Mesendoderm (in vitro differentiated cells): ENCODE results near the gene DEXI.
"Not testable (repeated sequence)": the region's sequence is repeated elsewhere in the genome, so short reads cannot be mapped to it uniquely, and the experiment has no call there.

Experiments used
- DNase-seq: peaks from one replicate; pipeline ENCODE4 v3.0.0; 2013
- H2AK5ac ChIP-seq: 2 replicates; pipeline ENCODE4 v1.6.1; 2013; ENCODE audit warnings: low read length, inconsistent platforms
- H2BK120ac ChIP-seq: 2 replicates; pipeline ENCODE4 v1.6.1; 2013; ENCODE audit warnings: low read depth, mild to moderate bottlenecking, low read length, moderate library complexity, mixed read lengths
- H2BK15ac ChIP-seq: replicated peaks from 2 replicates; pipeline ENCODE4 v1.6.1; 2013; ENCODE audit warnings: low read depth, mild to moderate bottlenecking, moderate library complexity
- H2BK5ac ChIP-seq: 2 replicates; pipeline ENCODE4 v1.6.1; 2013; ENCODE audit warnings: low read length, inconsistent platforms
- H3K18ac ChIP-seq: 2 replicates; pipeline ENCODE4 v1.6.1; 2013; ENCODE audit warnings: mild to moderate bottlenecking, low read length, mixed read lengths
- H3K23ac ChIP-seq: one replicate; pipeline ENCODE4 v1.6.1; 2013; ENCODE audit warnings: low read length
- H3K27ac ChIP-seq: 2 replicates; pipeline ENCODE4 v1.5.1; 2013; ENCODE audit warnings: low read depth, mild to moderate bottlenecking, inconsistent platforms, low read length, moderate library complexity
- H3K27me3 ChIP-seq: 2 replicates; pipeline ENCODE4 v1.6.1; 2013; ENCODE audit warnings: low read length, control low read depth, mild to moderate bottlenecking, inconsistent platforms; ENCODE audit not compliant: insufficient read depth, poor library complexity
- H3K36me3 ChIP-seq: 2 replicates; pipeline ENCODE4 v1.6.1; 2013; ENCODE audit warnings: low read length, inconsistent platforms; ENCODE audit not compliant: control insufficient read depth, insufficient read depth
- H3K4ac ChIP-seq: one replicate; pipeline ENCODE4 v1.6.1; 2013; ENCODE audit warnings: low read depth, mild to moderate bottlenecking, low read length, moderate library complexity
- H3K4me1 ChIP-seq: 2 replicates; pipeline ENCODE4 v1.6.1; 2013; ENCODE audit warnings: low read depth, low read length, inconsistent platforms; ENCODE audit not compliant: control insufficient read depth
- H3K4me2 ChIP-seq: 2 replicates; pipeline ENCODE4 v1.6.1; 2013; ENCODE audit warnings: low read length
- H3K4me3 ChIP-seq: 2 replicates; pipeline ENCODE4 v1.5.1; 2013; ENCODE audit warnings: mild to moderate bottlenecking, low read length
- H3K56ac ChIP-seq: one replicate; pipeline ENCODE4 v1.6.1; 2013; ENCODE audit warnings: low read length
- H3K79me1 ChIP-seq: 2 replicates; pipeline ENCODE4 v1.6.1; 2013; ENCODE audit warnings: low read length, inconsistent platforms
- H3K79me2 ChIP-seq: 2 replicates; pipeline ENCODE4 v1.6.1; 2013; ENCODE audit warnings: mild to moderate bottlenecking, low read length; ENCODE audit not compliant: control insufficient read depth, insufficient read depth
- H3K9ac ChIP-seq: 2 replicates; pipeline ENCODE4 v1.6.1; 2013; ENCODE audit warnings: low read length, inconsistent platforms
- H4K5ac ChIP-seq: one replicate; pipeline ENCODE4 v1.6.1; 2013; ENCODE audit warnings: low read length
- H4K8ac ChIP-seq: one replicate; pipeline ENCODE4 v1.6.1; 2013; ENCODE audit warnings: low read depth, mild to moderate bottlenecking, control low read depth, low read length, moderate library complexity
- WGBS: extraction: QIAGEN DNeasy Blood & Tissue Kit; methylation state at CpG from one replicate; pipeline ENCODE4 v1.1.7; 2013; ENCODE audit warnings: low lambda C conversion rate, missing lambda C conversion rate; ENCODE audit not compliant: insufficient coverage; ENCODE audit errors: extremely low coverage; 5-methylcytosine and 5-hydroxymethylcytosine counted together

The DEXI gene

DNA sequence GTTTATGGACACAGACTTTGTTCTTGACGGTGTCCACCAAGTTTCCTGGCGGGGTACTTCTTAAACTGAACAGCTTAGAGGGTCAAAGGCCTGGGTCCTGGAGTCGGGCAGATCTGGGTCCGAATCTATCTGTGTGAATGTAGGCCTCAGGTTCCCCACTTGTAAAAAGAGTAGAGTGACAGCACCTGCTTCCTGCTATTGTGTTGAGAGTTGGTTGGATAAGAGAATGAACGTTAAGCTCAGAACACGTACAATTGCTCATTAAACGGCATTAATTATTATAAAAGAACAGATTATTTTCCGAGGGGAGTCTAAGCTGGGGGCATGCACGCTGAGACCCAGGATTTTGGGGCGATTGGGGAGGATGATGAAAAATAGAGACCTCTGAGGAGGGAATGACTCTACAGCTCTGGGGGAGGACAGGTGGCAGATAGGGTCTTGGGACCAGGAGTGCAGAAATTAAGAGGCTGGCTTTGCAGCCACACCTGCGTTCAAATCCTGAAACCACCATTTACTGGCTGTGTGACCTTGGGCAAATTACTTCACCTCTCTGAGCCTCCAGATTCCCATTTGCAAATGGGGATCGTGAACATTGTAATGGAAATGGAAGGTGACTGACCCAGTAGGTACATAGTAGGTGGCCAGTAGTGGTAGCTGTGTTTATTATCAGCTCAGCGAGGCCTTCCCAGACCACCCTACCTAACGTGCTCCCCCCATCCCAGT lies 3.0 kb upstream of the DEXI start:
- no peak overlapping the region for H2BK5ac ChIP-seq
- no peak for DNase-seq

DNA sequence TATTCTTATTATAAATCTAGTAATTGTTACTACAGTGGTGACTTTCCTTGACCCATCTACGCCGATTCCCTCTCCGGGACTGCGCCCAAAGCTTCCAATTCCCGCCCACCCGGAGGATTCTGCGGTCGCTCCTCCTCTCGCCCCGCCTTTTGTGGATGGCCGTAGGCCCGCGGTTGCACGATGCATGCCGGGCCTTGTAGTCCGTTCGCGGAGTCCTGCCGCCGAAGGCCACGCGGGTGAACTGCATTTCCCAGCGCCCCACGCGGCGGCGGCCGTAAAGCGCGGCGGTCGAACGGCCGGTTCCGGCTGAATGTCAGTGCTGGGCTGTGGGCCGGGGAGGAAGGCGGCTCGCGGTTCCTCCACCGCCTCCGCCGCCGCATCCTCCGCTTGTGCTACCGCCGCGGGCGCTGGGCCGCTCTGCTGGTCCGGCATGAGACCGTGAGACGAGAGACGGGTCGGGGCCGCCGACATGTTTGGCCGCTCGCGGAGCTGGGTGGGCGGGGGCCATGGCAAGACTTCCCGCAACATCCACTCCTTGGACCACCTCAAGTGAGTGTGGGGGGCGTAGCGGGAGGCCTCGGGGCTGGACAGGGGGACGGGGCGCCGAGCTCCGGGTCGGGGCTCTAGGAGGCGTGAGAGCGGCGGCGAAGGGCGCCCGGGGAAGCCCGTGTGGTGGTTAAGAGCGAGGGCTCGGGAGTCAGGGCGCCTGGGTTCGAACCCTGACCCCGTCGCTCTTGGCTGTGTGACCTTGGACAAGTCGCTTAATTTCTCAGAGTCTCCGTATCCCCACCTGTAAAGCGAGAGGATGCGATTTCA lies 2.2 kb upstream of the DEXI start, which contains the start of gene CLEC16A:
TSS of gene CLEC16A (plus strand) at position 316 of the 816 bp plus-strand sequence. CDS start at position 470, 154 bp downstream.
- no peak within 1 kb of the TSS for H4K8ac ChIP-seq
- peak within 1 kb of the TSS; percentile 51 for H3K9ac ChIP-seq
- H3K4me3 ChIP-seq, result peak within 1 kb of the TSS; percentile 32
- H3K27me3 ChIP-seq, result no peaks in the 10 kb centered on the region
- no CpG with 5 or more reads among the region's 86 CpGs for WGBS
- H3K4ac ChIP-seq, result peak within 1 kb of the TSS; percentile 17
- H2BK5ac ChIP-seq, result no peak within 1 kb of the TSS
- no peak within 1 kb of the TSS for H4K5ac ChIP-seq
- H3K79me2 ChIP-seq, result peaks cover 38% of the 10 kb centered on the region
- peak; percentile 98 for DNase-seq
- peak within 1 kb of the TSS; percentile 69 for H3K18ac ChIP-seq
- H2AK5ac ChIP-seq, result no peak within 1 kb of the TSS
- peak within 1 kb of the TSS; percentile 82 for H3K4me2 ChIP-seq
- no peak within 1 kb of the TSS for H3K27ac ChIP-seq
- no peak within 1 kb of the TSS for H2BK15ac ChIP-seq
- H3K56ac ChIP-seq, result peak within 1 kb of the TSS; percentile 68
- peaks cover 44% of the 10 kb centered on the region for H3K4me1 ChIP-seq
- H3K36me3 ChIP-seq, result no peaks in the 10 kb centered on the region
- no peak within 1 kb of the TSS for H2BK120ac ChIP-seq
- H3K23ac ChIP-seq, result no peak within 1 kb of the TSS
- peaks cover 39% of the 10 kb centered on the region for H3K79me1 ChIP-seq

More for the DNA sequence above, 3.0 kb upstream of the DEXI start:
- Histone ChIP-seq H4K8ac (no peak overlapping the region), H3K27me3 (no peaks in the 10 kb centered on the region), H3K18ac (no peak overlapping the region), H3K79me2 (peaks cover 40% of the 10 kb centered on the region), H3K36me3 (no peaks in the 10 kb centered on the region), H4K5ac (no peak overlapping the region), H3K23ac (no peak overlapping the region), H3K4me1 (peaks cover 51% of the 10 kb centered on the region), H2BK120ac (no peak overlapping the region), H3K27ac (no peak overlapping the region), H3K56ac (peak overlapping the region; percentile 68), H2BK15ac (no peak overlapping the region), H3K4me2 (peak overlapping the region; percentile 82), H3K4ac (no peak overlapping the region), H3K9ac (peak overlapping the region; percentile 51), H3K4me3 (peak overlapping the region; percentile 32), H2AK5ac (no peak overlapping the region), H3K79me1 (peaks cover 38% of the 10 kb centered on the region)
- WGBS, result no CpG with 5 or more reads among the region's 14 CpGs

DNA sequence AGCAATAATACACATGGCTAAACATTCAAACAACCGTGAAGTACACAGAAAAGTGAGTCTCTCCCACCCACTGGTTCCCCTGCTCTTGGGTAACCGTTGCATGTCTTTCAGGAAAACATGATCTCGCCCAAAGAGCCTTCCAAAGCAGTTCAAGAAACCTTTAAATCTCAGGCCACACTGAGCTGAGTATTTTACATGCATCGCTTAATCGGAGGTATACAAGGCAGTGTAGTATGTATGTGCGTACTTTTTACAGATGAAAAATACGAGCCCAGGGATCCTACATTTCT lies 741 bp upstream of the DEXI start:
- Histone ChIP-seq H3K56ac (no peak overlapping the region), H4K5ac (no peak overlapping the region), H3K4me3 (no peak overlapping the region), H3K4ac (no peak overlapping the region), H3K9ac (no peak overlapping the region), H3K36me3 (no peaks in the 10 kb centered on the region), H3K79me2 (peaks cover 31% of the 10 kb centered on the region), H3K79me1 (peaks cover 30% of the 10 kb centered on the region), H3K27ac (no peak overlapping the region), H3K4me2 (no peak overlapping the region), H3K18ac (no peak overlapping the region), H3K4me1 (peaks cover 31% of the 10 kb centered on the region), H2BK15ac (no peak overlapping the region), H2BK5ac (no peak overlapping the region), H2BK120ac (no peak overlapping the region), H3K27me3 (no peaks in the 10 kb centered on the region), H3K23ac (no peak overlapping the region), H2AK5ac (no peak overlapping the region), H4K8ac (no peak overlapping the region)
- DNase-seq, result no peak
- WGBS, result no CpG with 5 or more reads among the region's 7 CpGs

DNA sequence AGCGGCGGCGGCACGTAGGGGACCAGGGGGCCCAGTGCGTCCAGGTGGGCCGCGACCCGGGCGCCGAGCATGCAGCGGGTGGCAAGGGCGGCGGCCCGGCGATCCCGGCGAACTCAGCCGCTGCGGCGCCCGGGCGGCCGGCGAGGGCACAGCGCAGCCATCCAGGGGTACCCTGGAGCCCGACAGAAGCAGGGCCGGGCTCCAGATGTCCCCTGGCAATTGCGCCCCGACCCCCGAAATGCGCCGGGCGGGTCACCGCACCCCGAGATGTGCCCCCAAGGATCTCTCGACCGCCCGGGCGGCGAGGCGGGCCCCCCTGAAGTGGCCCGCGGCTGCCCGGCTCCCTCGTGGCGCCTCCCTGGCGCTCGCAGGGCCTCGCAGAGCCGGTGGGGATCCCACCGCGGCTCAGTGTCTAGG lies 325 bp downstream of the DEXI start:
- H3K36me3 ChIP-seq, H2BK5ac ChIP-seq, H2BK15ac ChIP-seq, H2BK120ac ChIP-seq, H3K4me2 ChIP-seq, H3K4ac ChIP-seq, H3K27ac ChIP-seq, H3K18ac ChIP-seq, DNase-seq, H4K8ac ChIP-seq, H2AK5ac ChIP-seq, H3K23ac ChIP-seq, H4K5ac ChIP-seq, H3K27me3 ChIP-seq: not testable (repeated sequence)
- Histone ChIP-seq H3K79me2 (peaks cover 24% of the 10 kb centered on the region), H3K4me3 (peak overlapping the region; percentile 23), H3K9ac (peak overlapping the region; percentile 79), H3K56ac (peak overlapping the region; percentile 84), H3K4me1 (peaks cover 24% of the 10 kb centered on the region), H3K79me1 (peaks cover 26% of the 10 kb centered on the region)
- WGBS, result no CpG with 5 or more reads among the region's 52 CpGs

DNA sequence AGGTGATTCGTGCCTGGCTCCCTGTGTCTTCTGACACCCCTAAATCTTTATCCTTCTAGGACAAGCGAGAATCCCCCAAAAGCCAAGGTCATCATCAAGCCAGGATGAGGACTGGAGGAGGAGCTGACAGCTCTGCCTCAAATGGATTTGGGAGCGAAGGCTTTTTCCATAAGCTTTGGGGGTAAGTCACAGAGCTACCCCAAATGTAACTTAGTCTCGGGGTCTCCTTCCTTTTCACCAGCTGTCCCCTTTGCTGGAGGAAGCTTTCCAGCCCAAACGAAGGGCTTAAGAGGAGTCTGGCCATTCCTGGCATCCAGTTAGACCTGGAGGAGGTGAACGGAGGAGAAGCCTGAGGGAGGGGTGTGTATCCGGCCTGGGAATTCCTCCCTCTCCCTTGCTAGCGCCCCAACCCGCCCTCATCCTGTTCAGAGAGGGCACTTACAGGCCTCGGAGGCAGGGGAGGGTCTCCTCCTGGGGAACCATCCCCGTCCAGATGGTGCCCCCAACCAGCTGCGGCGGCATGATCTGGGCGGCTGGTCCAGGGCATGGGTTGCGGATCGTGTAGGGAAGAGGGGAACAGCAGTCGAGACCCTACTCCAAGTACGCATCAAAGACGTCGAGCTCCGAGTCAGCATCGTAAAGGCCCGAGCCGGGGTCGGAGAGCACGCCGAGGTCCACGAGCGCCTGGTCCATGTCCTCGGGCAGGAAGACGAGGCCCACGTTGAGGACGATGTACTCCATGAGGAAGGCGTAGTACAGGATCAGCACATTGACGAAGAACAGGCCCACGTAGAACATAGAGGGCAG lies 938 bp downstream of the DEXI start:
- peak overlapping the region; percentile 95 for H3K4me2 ChIP-seq
- no peaks in the 10 kb centered on the region for H3K27me3 ChIP-seq
- peak overlapping the region; percentile 54 for H3K4me3 ChIP-seq
- H2BK120ac ChIP-seq, result no peak overlapping the region
- H3K18ac ChIP-seq, result no peak overlapping the region
- no CpG with 5 or more reads among the region's 36 CpGs for WGBS
- H3K56ac ChIP-seq, result peak overlapping the region; percentile 84
- H3K79me2 ChIP-seq, result peaks cover 20% of the 10 kb centered on the region
- peaks cover 25% of the 10 kb centered on the region for H3K79me1 ChIP-seq
- no peak overlapping the region for H4K8ac ChIP-seq
- H2BK5ac ChIP-seq, result no peak overlapping the region
- no peak overlapping the region for H2BK15ac ChIP-seq
- no peak overlapping the region for H3K27ac ChIP-seq
- H4K5ac ChIP-seq, result no peak overlapping the region
- H3K23ac ChIP-seq, result no peak overlapping the region
- H3K4me1 ChIP-seq, result peaks cover 20% of the 10 kb centered on the region
- H3K9ac ChIP-seq, result peak overlapping the region; percentile 79
- H2AK5ac ChIP-seq, result no peak overlapping the region
- DNase-seq, result peak; percentile 56
- no peak overlapping the region for H3K4ac ChIP-seq
- H3K36me3 ChIP-seq, result no peaks in the 10 kb centered on the region
